Measurements from ENCODE around the gene ARHGEF2.
"Not testable (repeated sequence)": the region's sequence is repeated elsewhere in the genome, so short reads cannot be mapped to it uniquely, and the experiment has no call there.

ARHGEF2 gene

DNA sequence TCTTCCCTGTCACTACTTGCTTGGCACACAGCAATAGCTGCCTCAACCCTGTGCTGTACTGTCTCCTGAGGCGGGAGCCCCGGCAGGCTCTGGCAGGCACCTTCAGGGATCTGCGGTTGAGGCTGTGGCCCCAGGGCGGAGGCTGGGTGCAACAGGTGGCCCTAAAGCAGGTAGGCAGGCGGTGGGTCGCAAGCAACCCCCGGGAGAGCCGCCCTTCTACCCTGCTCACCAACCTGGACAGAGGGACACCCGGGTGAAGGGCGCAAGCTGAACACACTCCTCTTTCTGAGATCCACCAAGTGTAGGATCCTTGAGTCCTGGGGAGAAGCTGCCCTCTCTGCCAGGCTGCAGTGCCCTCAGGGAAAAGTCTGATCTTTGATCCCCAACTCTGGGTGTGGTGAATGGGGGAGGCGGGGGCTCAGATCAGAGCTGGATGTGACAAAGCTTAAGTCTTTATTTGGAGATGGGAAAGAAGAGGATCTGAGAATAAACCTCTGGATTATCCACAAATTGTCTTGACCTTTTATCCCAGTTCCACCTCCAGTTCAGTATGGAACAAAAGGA lies 35.7 kb downstream of the ARHGEF2 start:
- DNase-seq (ENCODE audit: low read depth in 2 of 2) = no peak

DNA sequence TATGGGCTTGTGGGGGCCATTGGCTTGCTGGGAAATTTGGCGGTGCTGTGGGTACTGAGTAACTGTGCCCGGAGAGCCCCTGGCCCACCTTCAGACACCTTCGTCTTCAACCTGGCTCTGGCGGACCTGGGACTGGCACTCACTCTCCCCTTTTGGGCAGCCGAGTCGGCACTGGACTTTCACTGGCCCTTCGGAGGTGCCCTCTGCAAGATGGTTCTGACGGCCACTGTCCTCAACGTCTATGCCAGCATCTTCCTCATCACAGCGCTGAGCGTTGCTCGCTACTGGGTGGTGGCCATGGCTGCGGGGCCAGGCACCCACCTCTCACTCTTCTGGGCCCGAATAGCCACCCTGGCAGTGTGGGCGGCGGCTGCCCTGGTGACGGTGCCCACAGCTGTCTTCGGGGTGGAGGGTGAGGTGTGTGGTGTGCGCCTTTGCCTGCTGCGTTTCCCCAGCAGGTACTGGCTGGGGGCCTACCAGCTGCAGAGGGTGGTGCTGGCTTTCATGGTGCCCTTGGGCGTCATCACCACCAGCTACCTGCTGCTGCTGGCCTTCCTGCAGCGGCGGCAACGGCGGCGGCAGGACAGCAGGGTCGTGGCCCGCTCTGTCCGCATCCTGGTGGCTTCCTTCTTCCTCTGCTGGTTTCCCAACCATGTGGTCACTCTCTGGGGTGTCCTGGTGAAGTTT lies 36.4 kb downstream of the ARHGEF2 start:
- no peak for DNase-seq (ENCODE audit: low read depth in 2 of 2)

DNA sequence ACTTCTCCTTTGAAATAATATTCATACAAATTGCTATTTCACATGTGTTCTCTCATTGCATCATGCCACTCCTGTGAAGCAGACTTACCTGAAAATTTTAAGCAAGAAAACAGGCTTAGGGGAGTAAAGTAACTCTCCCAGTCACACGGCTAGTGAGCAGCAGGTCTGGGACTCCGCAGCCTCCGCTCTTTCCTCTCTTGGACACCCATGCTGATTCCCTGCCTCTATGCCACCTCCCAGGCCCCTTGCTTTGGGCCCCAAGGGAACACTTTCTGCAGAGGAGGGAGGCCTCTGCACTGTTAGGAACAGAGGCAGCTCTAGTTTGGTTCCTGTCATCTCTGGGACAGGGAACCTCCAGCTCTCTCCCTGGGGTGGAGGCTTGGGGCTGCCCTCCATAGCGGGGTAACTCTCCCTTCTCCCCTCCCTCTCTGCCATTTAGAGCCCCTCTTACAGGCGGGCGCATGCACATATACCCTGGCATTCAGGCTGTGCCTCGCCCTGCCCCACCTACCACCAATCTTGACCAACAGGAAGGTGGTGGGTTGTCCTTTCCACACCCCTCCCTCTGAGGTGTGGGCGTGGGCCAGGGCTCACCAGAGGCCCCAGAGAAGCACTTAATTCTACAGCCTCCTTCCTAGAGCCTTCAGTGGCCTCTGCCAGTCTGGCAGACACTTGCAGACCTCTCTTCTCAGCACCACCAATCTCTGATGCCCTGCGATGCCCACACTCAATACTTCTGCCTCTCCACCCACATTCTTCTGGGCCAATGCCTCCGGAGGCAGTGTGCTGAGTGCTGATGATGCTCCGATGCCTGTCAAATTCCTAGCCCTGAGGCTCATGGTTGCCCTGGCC lies 37.1 kb downstream of the ARHGEF2 start, which contains the start of gene RXFP4:
RXFP4 (plus strand) TSS at position 646 of the 852 bp plus-strand sequence; CDS start at position 718, 72 bp downstream.
- DNase-seq (ENCODE audit: low read depth in 2 of 2) = no peak

DNA sequence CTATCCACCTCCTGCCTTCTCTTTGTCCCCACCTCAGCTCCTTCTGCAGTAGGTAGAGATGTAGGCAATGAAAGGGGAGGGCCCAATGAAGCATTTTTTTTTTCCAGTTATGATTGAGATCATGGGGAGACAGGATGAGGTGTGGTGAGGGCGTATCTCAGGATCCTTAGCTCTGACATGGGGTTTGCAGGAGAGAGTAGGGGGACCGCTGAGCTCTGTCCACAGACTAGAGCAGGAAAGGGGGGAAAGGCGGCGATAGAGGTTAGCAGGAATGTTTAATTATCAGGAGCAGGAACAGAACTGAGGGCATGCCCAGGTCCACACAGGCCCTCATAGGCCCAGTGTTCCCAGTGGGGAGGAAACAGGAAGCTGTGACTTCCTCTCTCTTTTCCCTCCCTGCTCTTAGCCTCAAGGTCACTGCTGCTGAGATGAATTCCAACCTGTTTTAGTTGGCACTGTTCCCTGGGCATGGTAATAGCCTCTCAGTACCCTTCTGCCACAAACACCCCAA lies 37.8 kb downstream of the ARHGEF2 start:
- no peak for DNase-seq (ENCODE audit: low read depth in 2 of 2)

DNA sequence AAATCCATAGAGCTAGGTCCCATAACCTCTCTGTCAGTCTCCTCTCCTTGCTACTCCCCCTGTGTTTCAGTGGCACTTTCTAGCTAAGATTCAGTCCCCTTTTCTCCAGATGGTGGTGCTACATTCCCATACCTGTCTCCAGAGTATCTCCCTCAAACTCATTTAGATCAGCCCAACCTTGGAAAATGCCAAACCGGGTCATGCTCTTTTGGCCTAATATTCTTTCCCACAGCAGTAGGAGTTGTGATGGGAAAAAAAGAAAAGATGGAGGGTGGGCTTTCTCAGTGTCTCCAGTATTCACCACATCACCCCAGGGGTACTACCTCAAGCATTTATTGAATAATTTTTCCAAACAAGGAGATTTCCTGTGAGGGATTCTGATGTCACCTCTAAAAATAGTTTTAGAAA lies 40.1 kb downstream of the ARHGEF2 start:
- DNase-seq (ENCODE audit: low read depth in 2 of 2) = no peak

DNA sequence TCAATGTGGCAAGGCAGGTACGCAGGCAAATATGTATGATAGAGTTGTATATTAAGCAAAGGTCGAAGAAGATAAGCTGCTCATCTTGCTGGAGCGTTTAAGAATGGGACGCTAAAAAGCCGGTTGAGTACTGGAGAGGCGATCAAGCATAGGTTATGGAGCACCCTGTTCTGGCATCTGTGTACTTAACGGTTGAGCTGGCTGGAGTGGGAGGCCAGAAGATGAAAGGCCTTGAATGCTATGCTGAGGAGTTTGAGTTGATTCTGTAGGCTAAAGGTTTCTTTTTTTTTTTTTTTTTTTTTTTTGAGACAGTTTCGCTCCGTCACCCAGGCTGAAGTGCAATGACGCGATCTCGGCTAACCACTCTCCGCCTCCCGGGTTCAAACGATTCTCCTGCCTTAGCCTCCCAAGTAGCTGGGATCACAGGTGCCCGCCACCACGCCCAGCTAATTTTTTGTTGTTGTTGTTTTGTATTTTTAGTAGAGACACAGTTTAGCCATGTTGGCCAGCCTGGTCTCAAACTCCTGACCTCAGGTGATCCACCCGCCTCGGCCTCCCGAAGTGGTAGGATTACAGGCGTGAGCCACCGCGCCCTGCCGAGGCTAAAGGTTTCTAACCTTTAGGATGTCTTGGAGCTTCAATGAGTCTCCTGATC lies 43.3 kb downstream of the ARHGEF2 start:
- DNase-seq (ENCODE audit: low read depth in 2 of 2) = no peak

DNA sequence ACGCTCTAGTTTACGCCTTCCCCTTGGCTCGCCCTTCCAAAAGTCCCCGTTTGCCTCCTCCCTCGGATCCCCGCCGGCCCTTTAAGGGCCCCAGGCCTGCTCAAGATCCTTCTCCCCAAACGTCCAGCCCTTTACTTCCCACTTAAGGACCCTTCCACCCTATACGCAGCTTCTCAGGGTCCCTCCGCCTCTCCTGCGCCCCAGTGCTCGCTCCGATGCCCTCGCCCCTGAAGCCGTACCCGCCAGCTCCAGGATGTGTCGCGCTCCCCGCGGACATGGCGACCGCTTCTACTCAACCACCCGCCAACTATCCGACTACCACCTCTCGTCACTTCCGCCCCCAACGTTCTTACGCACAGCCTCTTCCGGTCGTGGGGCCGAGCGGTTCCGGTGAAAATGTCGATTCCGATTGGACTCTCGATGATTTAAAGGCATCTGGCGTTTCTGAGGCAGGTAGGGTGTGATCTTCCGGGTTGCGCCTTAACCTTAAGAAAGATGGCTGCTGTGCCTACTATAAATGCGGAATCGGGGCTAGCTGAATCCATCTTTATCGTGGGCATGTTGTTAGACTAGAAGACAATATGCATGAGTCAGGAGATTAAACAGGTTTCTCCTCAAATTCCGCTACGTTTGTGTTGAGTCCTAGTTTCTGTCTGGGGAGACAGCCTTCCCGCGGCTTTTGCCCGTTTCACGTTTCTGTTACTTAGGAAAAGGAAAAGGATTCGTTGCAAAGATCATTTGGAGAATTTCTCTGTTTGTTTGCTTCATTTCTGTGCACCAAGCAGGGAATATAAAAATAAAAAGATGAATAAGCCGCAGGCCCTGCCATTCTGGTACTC lies 44.0 kb downstream of the ARHGEF2 start, which contains the start of gene KHDC4:
KHDC4 (minus strand) TSS at position 317 of the 839 bp plus-strand sequence; CDS start at position 277, 40 bp downstream.
- DNase-seq (ENCODE audit: low read depth in 2 of 2) = peak; percentile 83 to 89

DNA sequence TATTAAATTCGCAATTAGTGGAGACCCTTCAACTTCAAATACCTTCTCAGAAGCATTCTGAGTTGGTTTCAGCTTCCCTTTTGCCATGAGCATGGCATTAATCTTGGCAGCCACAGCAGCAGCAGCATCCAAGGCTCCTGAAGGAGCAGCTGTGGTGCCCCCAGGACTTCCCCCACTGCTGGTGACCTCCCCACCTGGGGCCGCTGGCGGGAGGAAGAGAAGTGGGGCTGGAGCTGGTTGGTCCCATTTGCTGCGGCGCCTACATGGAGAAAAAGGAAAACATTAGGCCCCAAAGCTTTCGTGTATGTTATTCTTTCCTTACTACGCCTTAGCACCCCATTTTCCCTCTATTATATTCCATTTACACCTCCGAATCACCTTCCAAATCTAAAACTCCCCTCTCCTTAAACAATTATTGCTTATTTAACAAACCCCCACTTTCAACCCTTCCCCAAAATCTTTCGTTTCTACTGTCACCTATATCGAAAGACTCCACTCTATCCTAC lies 44.7 kb downstream of the ARHGEF2 start:
- DNase-seq (ENCODE audit: low read depth in 2 of 2) = no peak

DNA sequence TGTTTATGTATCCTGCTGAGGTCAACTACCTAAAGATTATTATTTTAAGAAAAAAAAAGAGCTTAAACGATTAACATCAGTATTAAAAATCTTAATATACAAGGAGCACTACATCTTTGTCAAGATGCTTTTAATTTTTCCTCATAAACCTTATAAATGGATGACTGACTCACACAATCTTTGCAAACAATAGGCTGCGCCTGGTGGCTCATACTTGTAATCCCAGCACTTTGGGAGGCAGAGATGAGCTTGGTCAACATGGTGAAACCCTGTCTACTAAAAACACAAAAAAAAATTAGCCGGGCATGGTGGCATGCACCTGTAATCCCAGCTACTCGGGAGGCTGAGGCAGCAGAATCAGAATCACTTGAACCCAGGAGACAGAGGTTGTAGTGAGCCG lies 45.9 kb downstream of the ARHGEF2 start:
- DNase-seq (ENCODE audit: low read depth in 2 of 2) = no peak

DNA sequence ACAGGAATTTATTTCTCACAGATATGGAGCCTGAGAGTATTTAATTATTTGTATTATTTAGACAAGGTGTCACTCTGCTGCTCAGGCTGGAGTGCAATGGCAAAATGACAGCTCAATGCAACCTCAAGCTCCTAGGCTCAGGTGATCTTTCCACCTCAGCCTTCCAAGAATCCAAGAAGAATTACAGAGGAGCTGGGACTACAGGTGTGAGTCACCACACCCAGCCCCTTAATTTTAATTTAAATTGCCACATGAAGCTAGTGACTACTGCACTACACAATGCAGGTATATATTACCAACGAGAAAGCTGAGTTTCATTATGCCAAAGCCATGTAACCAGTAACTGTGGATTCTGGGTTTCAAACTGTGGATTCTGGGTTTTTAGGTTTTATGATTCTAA lies 46.3 kb downstream of the ARHGEF2 start:
- DNase-seq (ENCODE audit: low read depth in 2 of 2) = no peak

DNA sequence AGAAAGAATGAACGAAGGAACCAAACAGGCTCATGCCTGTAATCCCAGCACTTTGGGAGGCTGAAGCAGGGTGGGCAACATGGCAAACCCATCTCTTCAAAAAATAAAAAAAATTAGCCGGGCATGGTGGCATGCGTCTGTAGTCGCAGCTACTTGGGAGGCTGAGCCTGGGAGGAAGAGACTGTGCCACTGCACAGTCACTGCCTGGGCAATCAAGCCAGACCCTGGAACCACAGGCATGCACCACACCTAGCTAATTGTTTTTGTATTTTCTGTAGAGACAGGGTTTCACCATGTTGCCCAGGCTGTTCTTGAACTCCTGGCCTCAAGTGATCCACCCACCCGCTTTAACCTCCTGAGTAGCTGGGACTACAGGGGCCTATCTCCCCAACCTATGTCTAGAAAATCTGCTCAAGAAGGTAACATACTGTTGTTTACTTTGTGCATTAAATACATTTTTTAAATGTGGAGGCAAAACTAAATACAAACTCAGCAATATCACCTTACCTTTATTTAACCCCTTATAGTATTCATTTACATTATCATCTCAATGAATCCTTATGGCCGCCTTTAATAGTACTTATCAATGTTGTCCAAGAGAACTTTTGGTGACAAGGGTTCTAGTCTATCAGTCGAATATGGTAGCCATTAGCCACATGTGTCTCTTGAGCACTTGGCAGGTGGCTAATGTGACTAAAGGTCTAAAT lies 46.9 kb downstream of the ARHGEF2 start:
- no peak for DNase-seq (ENCODE audit: low read depth in 2 of 2)

DNA sequence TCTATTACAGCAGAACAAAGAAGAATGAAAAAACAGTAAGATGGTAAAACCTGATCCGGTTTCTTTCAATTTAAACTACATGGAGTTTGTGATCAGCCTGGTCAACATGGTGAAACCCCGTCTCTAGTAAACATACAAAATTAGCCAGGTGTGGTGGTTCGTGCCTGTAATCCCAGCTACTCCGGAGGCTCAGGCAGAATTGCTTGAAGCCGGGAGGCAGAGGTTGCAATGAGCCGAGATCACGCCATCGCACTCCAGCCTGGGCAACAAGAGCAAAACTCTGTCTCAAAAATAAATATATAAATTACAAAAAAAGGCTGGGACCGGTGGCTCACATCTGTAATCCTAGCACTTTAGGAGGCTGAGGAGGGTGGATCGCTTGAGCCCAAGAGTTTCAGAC lies 47.6 kb downstream of the ARHGEF2 start:
- not testable (repeated sequence) for DNase-seq (ENCODE audit: low read depth in 2 of 2)

DNA sequence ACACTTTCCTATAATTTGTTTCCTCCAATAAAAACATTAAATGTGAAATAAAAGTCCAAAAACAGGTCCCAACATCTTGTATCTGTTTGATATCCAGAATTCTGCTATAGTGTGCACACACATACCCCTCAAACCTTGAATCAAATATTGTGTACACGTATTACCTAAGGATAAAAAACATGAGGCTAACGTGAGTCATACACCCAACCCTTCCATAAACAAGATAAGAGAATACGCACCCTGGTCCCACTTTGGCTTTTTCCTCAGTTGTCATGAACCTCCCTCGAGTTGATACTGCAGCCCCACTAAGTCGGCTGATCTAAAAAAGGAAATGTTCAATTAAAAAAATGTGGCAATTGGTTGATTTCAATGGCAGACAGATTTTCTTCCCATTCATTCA lies 49.3 kb downstream of the ARHGEF2 start:
- no peak for DNase-seq (ENCODE audit: low read depth in 2 of 2)

DNA sequence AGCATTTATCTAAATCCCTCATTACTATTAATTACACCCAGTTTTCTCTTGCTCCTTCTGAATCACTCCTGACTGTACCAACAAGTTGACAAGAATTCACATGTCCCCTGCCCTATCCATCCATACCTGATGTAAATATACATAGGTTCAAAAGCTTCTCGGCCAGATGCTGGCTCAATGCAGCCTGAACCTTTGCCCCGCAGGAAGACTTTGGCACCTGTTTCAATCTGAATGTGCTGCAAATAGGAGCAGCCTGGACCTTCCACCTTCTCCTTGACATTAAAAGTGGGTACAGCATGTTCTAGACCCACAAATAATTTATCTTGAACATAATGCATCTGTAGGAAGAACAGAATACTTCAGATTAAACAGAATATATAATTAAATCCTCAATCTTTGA lies 52.8 kb downstream of the ARHGEF2 start:
- DNase-seq (ENCODE audit: low read depth in 2 of 2) = no peak

DNA sequence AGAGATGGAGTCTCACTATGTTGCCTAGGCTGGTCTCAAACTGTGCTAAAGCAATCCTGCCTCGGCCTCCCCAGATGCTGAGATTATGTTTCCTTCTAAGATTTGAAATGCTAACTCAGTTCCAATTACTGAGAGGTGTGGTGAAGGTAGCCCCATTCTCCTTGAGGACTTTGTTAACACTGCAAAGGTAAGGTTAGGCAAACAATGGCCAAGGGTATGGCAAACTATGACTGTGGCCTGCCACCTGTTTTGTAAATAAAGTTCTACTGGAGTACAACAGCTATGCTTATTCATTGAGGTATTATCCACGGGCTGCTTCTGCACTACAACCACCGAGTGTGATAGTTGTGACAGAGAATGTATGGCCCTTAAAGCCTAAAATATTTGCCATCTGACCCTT lies 57.6 kb downstream of the ARHGEF2 start:
- DNase-seq (ENCODE audit: low read depth in 2 of 2) = no peak

DNA sequence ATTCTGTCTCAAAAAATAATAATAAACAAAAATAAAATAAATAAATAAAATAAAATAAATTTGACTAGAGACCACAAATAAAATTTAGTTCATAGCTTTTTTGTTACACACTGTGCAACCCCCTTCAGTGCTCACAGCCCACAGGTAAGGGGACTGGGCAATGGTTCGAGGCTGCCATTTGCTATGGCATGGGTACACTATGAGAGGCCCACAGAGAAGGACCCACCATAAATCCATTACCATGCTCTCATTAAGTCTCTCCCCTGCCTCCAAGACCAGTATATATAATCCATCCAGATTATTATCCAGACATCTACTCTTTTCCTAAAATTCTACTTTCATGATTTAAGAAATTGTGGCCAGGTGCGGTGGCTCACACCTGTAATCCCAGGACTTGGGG lies 58.5 kb downstream of the ARHGEF2 start:
- DNase-seq (ENCODE audit: low read depth in 2 of 2) = no peak

DNA sequence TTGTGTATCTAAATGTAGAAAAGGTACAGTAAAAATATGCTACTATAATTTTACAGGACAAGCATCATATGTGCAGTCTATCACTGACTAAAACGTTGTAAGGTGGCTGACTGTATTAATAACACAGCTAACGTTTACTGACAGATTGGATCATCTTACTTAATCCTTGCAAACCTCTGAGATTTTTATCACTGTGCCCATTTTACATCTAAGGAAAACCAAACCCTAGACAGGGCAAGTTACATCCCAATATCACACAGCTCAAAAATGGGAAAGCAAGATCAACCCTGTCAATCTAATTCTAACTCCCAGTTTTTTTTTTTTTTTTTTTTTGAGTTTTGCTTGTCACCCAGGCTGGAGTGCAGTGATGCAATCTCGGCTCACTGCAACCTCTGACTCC lies 59.7 kb downstream of the ARHGEF2 start:
- DNase-seq (ENCODE audit: low read depth in 2 of 2) = no peak

DNA sequence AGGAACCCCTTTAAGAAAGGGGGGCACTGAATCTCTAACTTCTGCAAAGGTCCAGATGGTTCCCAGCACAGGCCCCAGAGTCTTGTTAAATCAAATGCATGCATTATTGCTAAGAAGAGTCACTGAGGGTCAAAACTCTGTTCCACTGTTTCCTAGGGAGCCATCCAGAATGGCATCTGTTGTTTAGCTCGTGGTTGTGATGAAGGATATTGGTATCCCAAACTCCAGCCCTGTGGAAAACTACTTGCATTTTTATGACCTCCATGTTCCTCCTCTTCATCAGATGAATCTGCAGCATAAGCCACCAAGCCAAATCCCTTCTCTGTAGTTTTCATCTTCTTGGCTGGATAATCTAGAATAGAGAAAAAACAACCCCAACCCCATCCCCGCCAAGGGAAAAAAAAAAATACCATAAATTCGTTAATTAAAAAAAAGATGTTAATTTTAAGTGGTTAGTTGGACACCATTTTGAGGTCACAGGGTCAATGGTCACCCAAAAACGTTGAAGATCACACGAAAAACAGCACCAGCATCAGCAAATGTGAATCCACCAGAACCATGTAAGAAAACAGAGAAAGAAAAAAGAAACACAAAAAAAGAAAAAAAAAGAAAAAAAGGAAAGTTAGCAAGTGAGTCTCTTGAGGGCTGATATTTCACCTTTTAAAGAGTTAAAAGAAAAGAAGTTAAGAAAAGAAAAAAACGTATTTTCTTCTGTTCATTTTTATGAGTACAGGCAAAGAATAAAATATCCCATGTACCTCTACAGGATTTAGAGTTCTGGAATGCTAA lies 64.2 kb downstream of the ARHGEF2 start:
- DNase-seq (ENCODE audit: low read depth in 2 of 2) = no peak

DNA sequence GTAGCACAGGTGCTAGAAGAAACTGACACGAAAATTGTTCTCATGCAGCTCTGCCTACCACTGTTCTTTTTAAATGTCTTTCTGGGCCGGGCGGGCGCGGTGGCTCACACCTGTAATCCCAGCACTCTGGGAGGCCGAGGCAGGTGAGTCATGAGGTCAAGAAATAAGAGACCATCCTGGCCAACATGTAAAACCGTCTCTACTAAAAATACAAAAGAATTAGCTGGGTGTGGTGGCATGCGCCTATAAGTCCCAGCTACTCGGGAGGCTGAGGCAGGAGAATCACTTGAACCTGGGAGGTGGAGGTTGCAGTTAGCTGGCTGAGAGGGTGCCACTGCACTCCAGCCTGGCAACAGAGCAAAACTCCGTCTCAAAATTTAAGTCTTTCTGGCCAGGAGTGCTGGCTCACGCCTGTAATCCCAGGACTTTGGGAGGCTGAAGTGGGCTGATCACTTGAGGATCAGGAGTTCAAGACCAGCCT lies 66.3 kb downstream of the ARHGEF2 start:
- DNase-seq (ENCODE audit: low read depth in 2 of 2) = no peak
